ENCODE data around the gene FBN1. TPM values are rescaled to one million over a fixed set of nuclear protein-coding genes. Genes with fewer than 3 reads are reported as not detected.

Gene FBN1
- total and polyA plus RNA-seq, 12 donors, result 5.6 to 84.6 (median 54.5) TPM

DNA sequence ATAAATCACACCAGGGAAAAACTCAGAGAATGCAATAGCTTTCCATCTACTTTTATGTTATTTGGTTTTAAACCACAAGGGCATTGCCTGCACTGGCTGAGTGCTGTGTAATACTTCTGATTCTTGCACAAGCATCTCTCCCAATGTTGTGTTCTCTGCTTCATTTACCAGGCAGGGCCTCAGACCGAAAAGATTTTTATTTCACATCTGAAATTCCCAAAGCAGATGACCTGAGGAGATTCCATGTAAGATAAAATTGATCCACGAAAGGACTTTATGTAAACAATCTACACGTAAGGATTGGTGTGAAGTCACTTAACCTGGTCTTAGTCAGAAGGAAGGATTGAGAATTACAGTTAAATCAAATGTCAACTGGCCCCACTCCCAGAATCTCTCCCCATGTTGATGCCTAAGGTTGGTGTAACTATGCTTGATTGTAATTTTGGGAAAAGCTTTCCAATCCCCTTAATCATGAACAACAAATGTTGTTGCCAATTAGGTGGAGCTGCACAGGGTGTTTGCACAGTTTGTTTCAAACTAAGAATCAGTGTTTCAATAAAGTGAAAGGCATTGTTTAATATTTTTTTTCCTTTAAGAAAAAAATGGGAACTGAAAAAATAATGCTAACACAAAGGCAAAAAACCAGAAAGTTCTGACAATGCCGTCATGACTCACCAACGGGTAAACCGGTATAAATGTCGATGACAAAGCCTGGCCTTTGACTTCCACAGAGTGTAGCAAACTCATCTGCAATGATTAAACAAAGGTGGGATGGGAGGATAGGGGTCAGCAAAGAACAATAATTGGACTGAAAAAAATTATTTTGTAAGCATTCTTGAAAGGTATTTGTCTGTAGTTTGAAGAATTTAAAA, 185.7 kb downstream of the FBN1 start:
- H3K4me1 ChIP-seq (replicated peaks in 1 of 2), result no peaks in the 10 kb centered on the region
- no peaks in the 10 kb centered on the region for H3K27me3 ChIP-seq
- peaks cover 0 to 27% of the 10 kb centered on the region in 2 donors for H3K36me3 ChIP-seq (replicated peaks in 1 of 2)
- TF ChIP-seq CTCF (IDR thresholded peaks at IDR 0.05), result no peak
- TF ChIP-seq POLR2A (IDR thresholded peaks at IDR 0.05), result no peak
- intact Hi-C loops (cut with DNase I), result no loop called here
- H3K27ac ChIP-seq, result no peak overlapping the region
- WGBS, 4 donors, result 84 to 91% (median 87%) methylated on average over 7 of the region's 7 CpGs
- H3K4me3 ChIP-seq, result no peak overlapping the region
- no peak for DNase-seq
- H3K9me3 ChIP-seq (replicated peaks in 1 of 3), result no peaks in the 10 kb centered on the region

GRCh38 chr15:48458876-48459275, 186.6 kb downstream of the FBN1 start:
- intact Hi-C loops (cut with DNase I), result no loop called here
- TF ChIP-seq POLR2A (IDR thresholded peaks at IDR 0.05) (no peak), CTCF (IDR thresholded peaks at IDR 0.05) (no peak)
- Histone ChIP-seq H3K4me1 (replicated peaks in 1 of 2) (no peaks in the 10 kb centered on the region), H3K4me3 (no peak overlapping the region), H3K27ac (no peak overlapping the region), H3K36me3 (replicated peaks in 1 of 2) (peaks cover 0 to 23% of the 10 kb centered on the region in 2 donors), H3K27me3 (no peaks in the 10 kb centered on the region), H3K9me3 (replicated peaks in 1 of 3) (no peaks in the 10 kb centered on the region)
- whole genome bisulfite sequencing, 4 donors, result 77 to 91% (median 89%) methylated on average over 2 of the region's 2 CpGs
- DNase-seq, result no peak

- Histone ChIP-seq H3K27me3 (no peaks in the 10 kb centered on the region), H3K4me1 (replicated peaks in 1 of 2) (no peaks in the 10 kb centered on the region), H3K36me3 (replicated peaks in 1 of 2) (peaks cover 0 to 19% of the 10 kb centered on the region in 2 donors), H3K9me3 (replicated peaks in 1 of 3) (no peaks in the 10 kb centered on the region), H3K27ac (no peak overlapping the region), H3K4me3 (no peak overlapping the region)
- WGBS, 4 donors, result 62 to 77% (median 69%) methylated on average over 1 of the region's 1 CpG
- intact Hi-C loops (cut with DNase I), result no loop called here
- DNase-seq, result no peak
- TF ChIP-seq CTCF (IDR thresholded peaks at IDR 0.05) (no peak), POLR2A (IDR thresholded peaks at IDR 0.05) (no peak)
These were observed 189.4 kb downstream of the FBN1 start for GRCh38 chr15:48456134-48456533.

DNA sequence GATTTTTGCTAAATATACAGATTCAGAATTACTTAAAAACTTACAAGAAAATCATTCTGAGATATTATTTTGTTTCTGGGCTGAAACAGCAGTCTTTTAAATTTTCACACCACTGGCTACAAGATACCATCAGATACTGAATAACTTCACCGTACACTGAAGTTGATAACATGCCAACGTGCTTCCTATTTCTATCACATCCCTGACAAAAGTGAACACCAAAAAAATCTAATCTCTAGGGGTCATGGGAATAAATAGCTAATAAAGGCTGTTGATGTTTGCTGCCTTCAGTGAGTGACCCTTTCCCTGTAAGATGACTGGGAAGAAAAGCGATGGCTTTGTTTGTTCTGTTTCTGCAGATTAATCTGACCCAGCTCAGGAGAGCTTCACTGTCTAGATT, 193.8 kb downstream of the FBN1 start:
- peaks cover 0 to 19% of the 10 kb centered on the region in 2 donors for H3K36me3 ChIP-seq (replicated peaks in 1 of 2)
- no peak for TF ChIP-seq CTCF (IDR thresholded peaks at IDR 0.05)
- TF ChIP-seq POLR2A (IDR thresholded peaks at IDR 0.05), result no peak
- H3K9me3 ChIP-seq (replicated peaks in 1 of 3), result no peaks in the 10 kb centered on the region
- H3K27me3 ChIP-seq, result no peaks in the 10 kb centered on the region
- no peak for DNase-seq
- H3K4me1 ChIP-seq (replicated peaks in 1 of 2), result no peaks in the 10 kb centered on the region
- no peak overlapping the region for H3K27ac ChIP-seq
- intact Hi-C loops (cut with DNase I), result no loop called here
- H3K4me3 ChIP-seq, result no peak overlapping the region
- WGBS, 4 donors, result 70 to 80% (median 74%) methylated on average over 3 of the region's 3 CpGs

All from adrenal gland (tissue), 12 donors.